Liver (tissue), 9 donors: Measurements from ENCODE around the gene ABTB2. TPM values are rescaled to one million over a fixed set of nuclear protein-coding genes. Genes with fewer than 3 reads are reported as not detected.

Experiments used
- DNase-seq: peaks from one replicate; pipeline ENCODE4 v3.0.0-alpha.2; 2017; ENCODE audit warnings: low spot score
- H3K27ac ChIP-seq, 2 donors: one replicate each; pipeline ENCODE4 v1.7.0; 2013; ENCODE audit warnings: inconsistent platforms in 2 of 2, low read length in 2 of 2, control low read depth in 1 of 2, low read depth in 1 of 2, mild to moderate bottlenecking in 1 of 2
- H3K27me3 ChIP-seq, 4 donors: one replicate each; pipeline versions ENCODE4 v1.6.1 to v1.7.0; 2013; ENCODE audit warnings: low read length in 3 of 4, inconsistent platforms in 1 of 4, mild to moderate bottlenecking in 1 of 4, moderate library complexity in 1 of 4; ENCODE audit not compliant: control insufficient read depth in 4 of 4, insufficient read depth in 4 of 4
- H3K36me3 ChIP-seq, 4 donors: one replicate each; pipeline versions ENCODE4 v1.6.1 to v1.7.0; 2013; ENCODE audit warnings: low read length in 3 of 4, mild to moderate bottlenecking in 3 of 4, low read depth in 1 of 4, moderate library complexity in 1 of 4; ENCODE audit not compliant: control insufficient read depth in 4 of 4, insufficient read depth in 3 of 4
- H3K4me1 ChIP-seq, 4 donors: one replicate each; pipeline versions ENCODE4 v1.6.1 to v1.7.0; 2013; ENCODE audit warnings: low read length in 3 of 4, mild to moderate bottlenecking in 3 of 4, moderate library complexity in 1 of 4; ENCODE audit not compliant: control insufficient read depth in 4 of 4, insufficient read depth in 4 of 4
- H3K4me3 ChIP-seq, 3 donors: one replicate each; pipeline versions ENCODE4 v1.6.1 to v1.7.0; 2013; ENCODE audit warnings: low read length in 3 of 3, control low read depth in 1 of 3, low read depth in 1 of 3, mild to moderate bottlenecking in 1 of 3
- H3K9ac ChIP-seq, 2 donors: one replicate each; pipeline ENCODE4 v1.7.0; 2013; ENCODE audit warnings: low read length in 2 of 2, mild to moderate bottlenecking in 2 of 2, moderate library complexity in 2 of 2, control low read depth in 1 of 2, low read depth in 1 of 2
- H3K9me3 ChIP-seq, 4 donors: one replicate each; pipeline versions ENCODE4 v1.6.1 to v1.7.0; 2013; ENCODE audit warnings: low read length in 3 of 4; ENCODE audit not compliant: control insufficient read depth in 4 of 4
- ATF3 ChIP-seq: IDR thresholded peaks from 2 replicates; pipeline ENCODE4 v1.6.1; 2016; ENCODE audit warnings: antibody characterized with exemption
- CTCF ChIP-seq: fragments of 150-350 bp; IDR thresholded peaks from 2 replicates; pipeline ENCODE4 v1.5.1; 2017; ENCODE audit warnings: improper control_type of control experiment, low read depth, low read length; ENCODE audit not compliant: missing input control
- EGR1 ChIP-seq, 2 donors: IDR thresholded peaks; 2 replicates each; pipeline ENCODE4 v1.6.1; 2016 to 2018; ENCODE audit warnings: antibody characterized with exemption in 2 of 2, low read depth in 2 of 2
- FOXA1 ChIP-seq: IDR thresholded peaks from 2 replicates; pipeline ENCODE4 v1.6.1; 2016; ENCODE audit warnings: antibody characterized with exemption
- FOXA2 ChIP-seq: IDR thresholded peaks from 2 replicates; pipeline ENCODE4 v1.6.1; 2016; ENCODE audit warnings: antibody characterized with exemption
- GABPA ChIP-seq, 2 donors: IDR thresholded peaks in 1 of 2; conservative IDR thresholded peaks in 1 of 2; 2 replicates each; pipeline ENCODE4 v1.6.1; 2016; ENCODE audit warnings: antibody characterized with exemption in 2 of 2, mild to moderate bottlenecking in 1 of 2, moderate library complexity in 1 of 2
- HNF4A ChIP-seq, 2 donors: conservative IDR thresholded peaks; 2 replicates each; pipeline ENCODE4 v1.6.1; 2016; ENCODE audit warnings: antibody characterized with exemption in 2 of 2, mild to moderate bottlenecking in 2 of 2
- HNF4G ChIP-seq: IDR thresholded peaks from 2 replicates; pipeline ENCODE4 v1.6.1; 2016; ENCODE audit warnings: antibody characterized with exemption
- MAX ChIP-seq: IDR thresholded peaks from 2 replicates; pipeline ENCODE4 v1.6.1; 2016; ENCODE audit warnings: antibody characterized with exemption
- NR2F2 ChIP-seq: IDR thresholded peaks from 2 replicates; pipeline ENCODE4 v1.6.1; 2016; ENCODE audit warnings: antibody characterized with exemption
- REST ChIP-seq: IDR thresholded peaks from 2 replicates; pipeline ENCODE4 v1.6.1; 2016; ENCODE audit warnings: antibody characterized with exemption, mild to moderate bottlenecking
- RXRA ChIP-seq, 2 donors: IDR thresholded peaks; 2 replicates each; pipeline ENCODE4 v1.6.1; 2017 to 2018; ENCODE audit warnings: antibody characterized with exemption in 2 of 2, mild to moderate bottlenecking in 1 of 2
- ZBTB33 ChIP-seq: IDR thresholded peaks from 2 replicates; pipeline ENCODE4 v1.6.1; 2016; ENCODE audit warnings: antibody characterized with exemption
- WGBS: extraction: QIAGEN DNeasy Blood & Tissue Kit; methylation state at CpG from one replicate; pipeline ENCODE4 v1.1.7; 2013; 5-methylcytosine and 5-hydroxymethylcytosine counted together
- polyA plus RNA-seq, 2 donors: library from polyadenylated mRNA; stranded (reverse) in 1 of 2; unstranded in 1 of 2; fragments of 200-250 nt in 1 of 2; fragments of >200 nt in 1 of 2; fragmentation: Nextera tagmentation in 1 of 2; extraction: Ambion mirVana in 1 of 2; gene quantifications; one replicate each; pipeline versions ENCODE4 v1.2.1 to v1.2.3, GENCODE V29; 2013 to 2015
- total RNA-seq, 2 donors: library from RNA; depleted of rRNA; stranded (reverse); fragments of >200 nt; gene quantifications; one replicate each; pipeline ENCODE4 v1.2.3, GENCODE V29; 2014
- donor health status: healthy.
- donor health status: healthy.
- donor health status: healthy.
- donor health status: healthy.
- donor health status: healthy.

Gene ABTB2
- total and polyA plus RNA-seq, 4 donors = 2.4 to 8.9 (median 6.1) TPM

- TF ChIP-seq REST = no peak
These were observed 209.2 kb downstream of the ABTB2 start (continued) for GRCh38 chr11:34148504-34149165.

GRCh38 chr11:34147581-34147980, 210.2 kb downstream of the ABTB2 start:
- no peak for DNase-seq
- TF ChIP-seq ATF3 = no peak
- no peak for TF ChIP-seq HNF4G
- TF ChIP-seq RXRA (IDR thresholded peaks at IDR 0.05) = no peak
- no peak for TF ChIP-seq FOXA1
- TF ChIP-seq EGR1 (IDR thresholded peaks at IDR 0.05; ENCODE audit: low read depth in 2 of 2) = no peak
- no peak for TF ChIP-seq FOXA2
- TF ChIP-seq NR2F2 = no peak
- no peak for TF ChIP-seq MAX
- TF ChIP-seq CTCF = no peak
- no peak for TF ChIP-seq HNF4A (conservative IDR thresholded peaks at IDR 0.05)
- WGBS = 89% methylated on average over 8 of the region's 8 CpGs
- H3K4me1 ChIP-seq = no peaks in the 10 kb centered on the region
- H3K27ac ChIP-seq = no peak overlapping the region
- no peak overlapping the region for H3K9ac ChIP-seq
- H3K4me3 ChIP-seq = no peak overlapping the region
- no peaks in the 10 kb centered on the region for H3K9me3 ChIP-seq
- peaks cover 4 to 80% (median 50%) of the 10 kb centered on the region in 4 donors for H3K36me3 ChIP-seq
- H3K27me3 ChIP-seq = no peaks in the 10 kb centered on the region

- no peak for TF ChIP-seq REST
- TF ChIP-seq GABPA (IDR thresholded peaks at IDR 0.05 in 1 of 2, conservative IDR thresholded peaks at IDR 0.05 in 1 of 2) = no peak
- no peak for TF ChIP-seq FOXA2
- TF ChIP-seq ATF3 = no peak
- TF ChIP-seq HNF4G = no peak
- TF ChIP-seq ZBTB33 = no peak
These were observed 210.9 kb downstream of the ABTB2 start for GRCh38 chr11:34146866-34147265.

More at GRCh38 chr11:34146866-34147265, 210.9 kb downstream of the ABTB2 start:
- Histone ChIP-seq H3K9me3 (no peaks in the 10 kb centered on the region), H3K36me3 (peaks cover 4 to 80% (median 54%) of the 10 kb centered on the region in 4 donors), H3K4me1 (no peaks in the 10 kb centered on the region), H3K4me3 (no peak overlapping the region), H3K27ac (no peak overlapping the region), H3K27me3 (no peaks in the 10 kb centered on the region), H3K9ac (no peak overlapping the region)
- WGBS = 90% methylated on average over 5 of the region's 5 CpGs
- no peak for DNase-seq
